T-helper 17 cell (primary cell): ENCODE data around the gene CACNA1C. TPM values are rescaled to one million over a fixed set of nuclear protein-coding genes. Genes with fewer than 3 reads are reported as not detected.
A peak's percentile ranks its signal among the peaks of the same experiment; 100 is the strongest.

Experiments
- ATAC-seq: fragments of 150-1000 bp; cut with Tn5 transposase; 2 replicates; pipeline ENCODE4 v1.10.0; 2021; ENCODE audit warnings: mild to moderate bottlenecking, moderate library complexity
- DNase-seq, 3 donors: peaks; one replicate each; pipeline versions ENCODE4 v3.0.0 to v3.0.0-alpha.2; 2020 to 2021
- H3K9me3 ChIP-seq: one replicate; pipeline ENCODE4 v1.7.0; 2013; ENCODE audit warnings: low read length, mild to moderate bottlenecking; ENCODE audit not compliant: control insufficient read depth, poor library complexity, severe bottlenecking
- H3K27ac Mint-ChIP-seq: one replicate; pipeline ENCODE4 v1.8.0; 2022; ENCODE audit warnings: mild to moderate bottlenecking, moderate library complexity, mixed read lengths
- H3K27me3 Mint-ChIP-seq: one replicate; pipeline ENCODE4 v1.8.0; 2022; ENCODE audit warnings: mixed read lengths
- H3K36me3 Mint-ChIP-seq: one replicate; pipeline ENCODE4 v1.8.0; 2022; ENCODE audit warnings: low read depth, mixed read lengths
- H3K4me1 Mint-ChIP-seq: one replicate; pipeline ENCODE4 v1.8.0; 2022; ENCODE audit warnings: mild to moderate bottlenecking, mixed read lengths
- H3K4me3 Mint-ChIP-seq: one replicate; pipeline ENCODE4 v1.8.0; 2022; ENCODE audit warnings: mild to moderate bottlenecking, moderate library complexity, mixed read lengths
- total RNA-seq, 4 donors: library from RNA in 2 of 4; stranded (reverse) in 2 of 4; gene quantifications; one replicate each; pipeline ENCODE4 v1.2.3 and lab custom pipeline; 2022 to 2026

CACNA1C gene
- total RNA-seq, 2 donors from 2014 or later: 0.02 to 0.18 TPM

DNA sequence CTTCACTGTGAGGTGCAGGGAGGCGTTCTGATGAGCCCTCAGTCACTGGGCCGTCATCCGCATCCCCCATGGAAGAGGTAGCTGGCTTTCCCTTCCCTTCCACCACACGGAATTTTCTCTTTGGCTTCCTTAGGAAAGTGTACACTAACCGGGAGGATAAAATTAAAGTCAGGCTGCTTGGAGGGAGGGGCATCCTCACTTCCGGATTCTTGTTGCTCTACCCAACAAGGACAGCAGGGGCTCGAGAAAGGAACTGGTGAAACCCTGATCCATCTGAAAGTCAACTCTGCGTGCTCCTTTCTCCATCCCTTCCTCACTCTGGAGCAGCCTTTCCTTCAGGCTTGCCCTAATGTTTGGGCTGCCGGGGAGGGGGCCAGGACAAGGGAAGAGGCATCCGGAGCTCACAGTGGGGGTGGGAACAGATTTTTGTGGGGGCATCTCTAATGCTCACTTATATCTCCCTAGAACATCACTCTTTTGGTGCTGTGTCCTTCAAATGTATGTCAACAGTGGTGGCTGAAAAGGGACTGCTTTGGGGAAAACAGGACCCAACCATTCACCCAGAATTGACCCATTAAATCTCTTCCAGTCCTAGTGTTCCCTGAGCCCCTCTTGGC, 640.6 kb downstream of the CACNA1C start:
- DNase-seq: no peak
- Mint-ChIP-seq H3K4me3 (peak overlapping the region; percentile 43), H3K4me1 (peaks cover 29% of the 10 kb centered on the region), H3K36me3 (peaks cover 5% of the 10 kb centered on the region), H3K27ac (peak overlapping the region; percentile 69), H3K27me3 (peaks cover 35% of the 10 kb centered on the region)
- H3K9me3 ChIP-seq: no peaks in the 10 kb centered on the region
- no peak for ATAC-seq

DNA sequence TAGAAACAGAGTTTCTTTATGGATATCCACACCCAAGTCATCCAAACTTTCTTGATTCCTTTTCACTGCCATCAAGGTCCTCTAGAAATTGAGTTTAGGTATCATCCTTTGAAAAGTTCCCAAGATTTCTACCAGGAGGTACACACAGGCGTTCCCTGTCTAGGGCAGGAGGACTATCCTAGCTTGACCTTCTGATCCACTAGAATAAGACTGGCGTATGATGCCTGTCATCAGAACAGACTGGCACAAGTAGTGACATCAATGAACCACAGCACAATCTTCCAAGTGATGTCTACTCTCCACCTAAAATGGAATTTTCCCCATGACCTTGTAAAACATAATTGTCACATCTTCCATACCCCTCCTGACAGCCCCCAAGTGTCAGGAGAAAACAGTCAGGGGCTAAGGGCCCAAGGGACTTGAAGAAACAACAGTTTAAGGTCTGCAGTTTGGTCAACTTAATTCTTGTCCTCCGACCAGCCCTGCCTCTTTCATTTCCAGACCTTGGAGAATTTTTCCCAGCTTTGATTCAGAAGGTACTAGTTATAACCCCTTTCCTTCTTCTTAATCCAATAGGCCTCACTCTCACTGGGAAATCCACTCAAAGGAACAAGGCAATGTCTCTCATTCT, 641.3 kb downstream of the CACNA1C start:
- ATAC-seq (no peak), DNase-seq (no peak)
- no peaks in the 10 kb centered on the region for H3K9me3 ChIP-seq
- Mint-ChIP-seq H3K4me3 (peak overlapping the region; percentile 22), H3K27me3 (peaks cover 43% of the 10 kb centered on the region), H3K4me1 (peaks cover 29% of the 10 kb centered on the region), H3K36me3 (peaks cover 5% of the 10 kb centered on the region), H3K27ac (peak overlapping the region; percentile 69)

DNA sequence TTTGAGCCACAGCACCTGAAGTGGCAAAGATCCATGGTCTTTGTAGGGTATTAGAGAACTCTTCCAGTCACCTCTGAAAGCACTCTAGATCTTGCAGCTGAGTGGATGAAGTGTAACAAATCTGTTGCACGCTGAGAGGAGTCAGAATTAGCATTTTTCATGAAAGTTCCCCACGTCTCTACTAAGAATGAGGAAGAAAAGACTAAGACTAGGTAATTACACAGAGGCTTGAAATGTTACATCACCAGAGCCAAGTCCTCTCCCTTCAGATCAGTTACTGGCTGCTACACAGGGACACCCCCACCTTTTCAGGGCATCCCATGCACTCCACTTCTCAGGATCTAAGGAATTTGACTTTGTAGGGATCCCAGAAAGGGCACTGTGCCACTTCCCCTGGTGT, 643.3 kb downstream of the CACNA1C start:
- ATAC-seq (no peak), DNase-seq (no peak)
- Mint-ChIP-seq H3K27ac (no peak overlapping the region), H3K4me1 (peaks cover 15% of the 10 kb centered on the region), H3K27me3 (peaks cover 59% of the 10 kb centered on the region), H3K36me3 (peaks cover 3% of the 10 kb centered on the region), H3K4me3 (no peak overlapping the region)
- no peaks in the 10 kb centered on the region for H3K9me3 ChIP-seq

DNA sequence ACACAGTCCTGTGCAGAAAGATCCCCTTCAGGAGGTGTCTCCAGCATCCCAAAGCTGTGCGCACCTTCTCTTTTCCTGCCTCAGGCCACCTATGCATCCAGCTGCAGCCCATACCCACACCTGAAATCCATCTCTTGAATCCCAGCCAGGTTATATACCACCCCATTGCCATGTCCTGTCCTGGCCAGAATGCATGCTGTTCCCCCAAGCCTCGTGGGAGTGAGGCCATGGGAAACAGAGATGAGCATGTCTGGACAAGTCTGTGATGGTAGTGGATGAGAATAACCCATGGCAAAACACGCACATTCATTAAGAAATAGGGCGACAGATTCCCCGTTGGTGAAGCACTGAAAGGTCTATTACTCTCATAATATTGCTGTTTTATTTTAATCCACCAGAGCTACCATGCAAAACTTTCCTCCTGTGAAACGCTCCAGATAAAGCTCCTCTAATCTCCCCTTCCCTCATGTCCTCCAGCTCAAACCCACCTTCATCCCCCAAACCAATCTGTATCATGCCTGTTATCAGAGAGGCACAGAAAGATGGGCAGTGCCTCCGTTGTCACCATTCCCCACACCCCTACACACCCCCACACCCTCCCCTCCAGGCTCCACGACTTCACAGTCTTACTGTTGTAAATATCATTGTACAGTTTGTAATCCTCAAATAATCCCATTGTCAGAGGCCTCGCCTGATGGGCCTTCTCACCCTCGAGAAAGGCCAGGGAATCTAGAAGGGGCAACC, 644.4 kb downstream of the CACNA1C start:
- Mint-ChIP-seq H3K4me3 (no peak overlapping the region), H3K27ac (peak overlapping the region; percentile 51), H3K36me3 (no peaks in the 10 kb centered on the region), H3K27me3 (peaks cover 67% of the 10 kb centered on the region), H3K4me1 (peaks cover 10% of the 10 kb centered on the region)
- DNase-seq (no peak), ATAC-seq (no peak)
- H3K9me3 ChIP-seq: no peaks in the 10 kb centered on the region

DNA sequence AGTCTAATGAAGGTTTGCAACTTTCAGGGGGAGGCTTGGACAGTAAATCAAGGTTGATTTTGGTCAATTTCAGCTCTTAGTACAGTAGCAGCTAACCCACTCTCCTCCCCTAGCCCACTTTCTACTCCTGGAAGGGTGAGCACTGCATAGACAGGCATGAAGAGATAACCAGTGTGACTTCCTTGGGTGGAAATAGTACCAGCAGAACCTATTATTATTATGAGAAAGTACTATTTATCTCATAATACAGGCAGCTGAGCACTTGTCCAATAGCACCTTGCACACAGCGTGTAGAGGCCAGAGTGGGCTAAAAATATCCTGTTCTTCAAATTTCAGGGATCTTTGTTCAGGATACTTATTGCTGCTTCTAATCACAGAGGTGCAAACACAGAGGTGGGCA, 645.8 kb downstream of the CACNA1C start:
- H3K9me3 ChIP-seq: no peaks in the 10 kb centered on the region
- Mint-ChIP-seq H3K27ac (no peak overlapping the region), H3K4me3 (no peak overlapping the region), H3K4me1 (peaks cover 3% of the 10 kb centered on the region), H3K27me3 (peaks cover 77% of the 10 kb centered on the region), H3K36me3 (no peaks in the 10 kb centered on the region)
- ATAC-seq (no peak), DNase-seq (no peak)

DNA sequence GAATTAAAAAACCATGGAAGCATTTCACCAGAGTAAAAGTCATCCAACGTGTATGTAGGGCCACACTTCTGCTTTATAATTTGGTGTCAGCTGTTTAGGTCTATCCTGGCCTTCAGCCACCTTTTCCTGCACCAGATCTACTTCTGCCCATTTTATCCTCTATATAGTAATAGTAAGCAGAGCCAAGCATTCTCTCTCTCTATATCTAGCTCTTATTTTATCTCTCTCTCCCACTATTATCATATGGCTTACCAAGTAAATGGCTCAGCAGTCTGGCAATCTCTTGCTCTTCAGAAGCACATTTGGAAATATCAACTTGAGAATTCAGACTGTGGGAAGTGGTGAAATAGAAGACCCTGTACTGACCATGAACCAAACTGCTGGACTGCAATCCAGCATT, 657.9 kb downstream of the CACNA1C start:
- H3K4me3 Mint-ChIP-seq: no peak overlapping the region
- no peaks in the 10 kb centered on the region for H3K9me3 ChIP-seq
- no peaks in the 10 kb centered on the region for H3K4me1 Mint-ChIP-seq
- no peak for DNase-seq
- no peak for ATAC-seq
- H3K27ac Mint-ChIP-seq: no peak overlapping the region
- H3K36me3 Mint-ChIP-seq: peaks cover under 1% of the 10 kb centered on the region
- H3K27me3 Mint-ChIP-seq: peaks cover 20% of the 10 kb centered on the region

DNA sequence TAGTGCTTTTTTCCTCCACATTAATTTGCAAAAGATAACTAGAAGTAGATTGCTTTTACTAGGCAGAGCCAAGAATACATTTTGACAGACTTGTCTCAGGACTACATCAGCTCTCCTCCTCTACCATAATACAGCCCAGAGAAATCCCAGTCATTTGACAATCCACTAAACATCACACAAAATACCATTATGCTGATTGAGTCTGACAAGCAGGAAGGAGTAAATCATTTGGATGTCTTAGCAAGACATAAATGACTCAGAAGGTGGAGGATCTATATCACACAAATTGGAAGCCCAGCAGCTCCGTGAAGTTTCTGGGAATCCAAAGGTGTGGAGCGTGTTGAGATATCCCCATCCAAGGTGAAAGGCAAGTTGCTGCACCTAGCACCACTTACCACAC, 666.6 kb downstream of the CACNA1C start:
- H3K9me3 ChIP-seq: no peaks in the 10 kb centered on the region
- DNase-seq: no peak
- Mint-ChIP-seq H3K4me1 (no peaks in the 10 kb centered on the region), H3K4me3 (no peak overlapping the region), H3K36me3 (peaks cover 4% of the 10 kb centered on the region), H3K27me3 (peaks cover 38% of the 10 kb centered on the region), H3K27ac (no peak overlapping the region)
- ATAC-seq: no peak

DNA sequence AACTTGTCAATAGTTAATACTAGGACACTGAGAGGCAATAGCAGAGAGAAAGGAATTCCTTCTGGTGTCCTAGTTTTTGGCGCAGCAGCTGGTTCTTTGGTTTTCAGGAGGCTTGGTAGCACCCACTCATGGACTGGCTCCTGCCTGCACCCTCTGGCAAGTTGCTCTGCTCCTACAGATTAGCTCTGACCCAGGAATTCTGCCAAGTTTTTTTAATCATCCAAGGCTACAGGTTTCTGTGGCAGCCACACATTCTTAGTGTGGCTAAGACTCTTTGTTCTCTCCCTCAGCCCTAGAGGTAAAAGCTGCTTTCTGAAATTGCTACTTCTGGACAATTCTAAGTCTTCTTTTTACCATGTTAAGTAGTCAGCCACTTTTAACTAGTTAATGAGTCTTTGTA, 670.0 kb downstream of the CACNA1C start:
- H3K27me3 Mint-ChIP-seq: peaks cover 35% of the 10 kb centered on the region

DNA sequence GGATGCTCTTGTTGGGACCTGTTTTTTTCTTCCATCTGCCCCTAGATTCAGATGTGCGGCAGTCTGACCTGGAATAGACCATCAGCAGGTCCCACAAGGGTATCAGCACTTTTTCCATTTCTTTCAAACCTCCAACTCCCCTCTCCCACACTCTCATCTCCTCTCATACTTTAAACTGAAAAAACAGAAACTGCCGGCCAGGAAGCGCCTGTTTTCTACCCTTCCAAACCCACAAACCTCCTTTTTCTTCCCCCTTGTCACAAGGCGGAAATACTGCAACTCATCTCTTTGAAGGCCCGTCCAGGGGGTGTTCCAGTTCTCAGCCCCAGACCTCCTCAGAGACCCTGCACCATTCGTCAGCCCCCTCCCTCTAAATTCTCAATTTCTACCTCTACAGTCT, 679.5 kb downstream of the CACNA1C start:
- ATAC-seq: no peak
- Mint-ChIP-seq H3K27ac (peak overlapping the region; percentile 6), H3K27me3 (peaks cover 89% of the 10 kb centered on the region)

More for the DNA sequence above, 670.0 kb downstream of the CACNA1C start:
- Mint-ChIP-seq H3K4me3 (no peak overlapping the region), H3K27ac (no peak overlapping the region), H3K36me3 (no peaks in the 10 kb centered on the region), H3K4me1 (no peaks in the 10 kb centered on the region)
- ATAC-seq (no peak), DNase-seq (no peak)
- no peaks in the 10 kb centered on the region for H3K9me3 ChIP-seq

DNA sequence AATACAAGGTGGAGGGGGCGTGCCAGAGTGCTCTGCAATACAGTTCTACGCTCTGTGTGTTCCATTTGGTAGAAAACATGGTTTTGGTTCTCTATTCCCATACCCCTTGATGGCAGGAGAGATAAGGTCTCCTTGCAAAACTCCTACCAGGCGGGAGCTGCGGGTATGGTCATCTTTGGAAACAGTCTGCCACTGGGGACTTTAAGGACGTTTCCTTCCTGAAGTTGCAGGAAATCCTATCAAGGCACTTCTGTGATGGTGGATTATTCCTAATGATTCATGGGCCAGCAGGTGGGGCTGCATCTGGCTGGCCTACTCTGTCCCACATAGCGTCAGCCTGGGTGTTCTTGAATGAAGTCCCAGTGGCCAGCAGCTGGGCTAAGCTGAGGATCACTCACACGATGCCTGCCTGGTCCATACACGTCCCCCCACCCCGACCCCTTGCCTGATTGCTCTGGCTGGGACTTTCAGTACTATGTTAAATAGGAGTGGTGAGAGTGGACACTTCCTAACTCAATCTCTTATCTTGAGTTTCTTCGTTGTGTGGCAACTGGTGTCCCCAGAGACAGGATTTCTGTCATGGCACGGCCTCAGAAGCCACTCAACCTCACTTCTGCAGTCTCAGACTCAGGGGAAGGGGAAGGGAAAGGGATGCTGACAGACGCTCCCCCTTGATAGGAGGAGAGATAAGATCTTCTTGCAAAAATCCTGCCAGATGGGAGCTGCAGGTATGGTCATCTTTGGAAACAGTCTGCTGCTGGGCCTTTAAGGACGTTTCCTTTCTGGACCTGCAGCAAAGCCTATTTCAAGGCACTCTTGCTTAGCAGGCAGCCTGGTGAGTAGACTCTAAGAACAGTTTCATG, 680.9 kb downstream of the CACNA1C start:
- peaks cover 2% of the 10 kb centered on the region for H3K36me3 Mint-ChIP-seq
- no peak overlapping the region for H3K4me3 Mint-ChIP-seq
- H3K4me1 Mint-ChIP-seq: peaks cover 8% of the 10 kb centered on the region
- H3K27me3 Mint-ChIP-seq: peaks cover 82% of the 10 kb centered on the region
- no peaks in the 10 kb centered on the region for H3K9me3 ChIP-seq
- ATAC-seq (no peak), DNase-seq (no peak)
- no peak overlapping the region for H3K27ac Mint-ChIP-seq

More for the DNA sequence above, 679.5 kb downstream of the CACNA1C start:
- no peak for DNase-seq
- H3K4me3 Mint-ChIP-seq: no peak overlapping the region
- peaks cover 8% of the 10 kb centered on the region for H3K4me1 Mint-ChIP-seq
- no peaks in the 10 kb centered on the region for H3K9me3 ChIP-seq
- H3K36me3 Mint-ChIP-seq: peaks cover 2% of the 10 kb centered on the region

DNA sequence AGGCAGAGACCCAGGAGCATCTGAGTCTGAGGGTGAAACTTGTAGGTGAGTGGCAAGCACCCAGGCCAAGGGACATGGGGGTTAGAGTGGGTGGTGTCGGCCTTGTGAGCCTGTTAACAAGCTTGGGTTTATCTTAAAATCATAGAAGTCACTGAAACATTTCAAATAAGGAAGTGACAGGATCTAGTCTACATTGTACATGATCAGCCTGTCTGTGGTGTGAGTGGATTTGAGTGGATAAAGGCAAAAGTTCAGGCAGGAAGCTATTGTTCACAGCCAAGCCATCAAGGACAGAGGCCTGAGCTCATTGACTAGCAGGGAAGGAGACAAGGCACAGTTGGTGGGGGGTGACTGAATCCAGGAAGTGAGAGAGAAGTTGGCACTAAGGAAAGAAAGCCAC, 682.6 kb downstream of the CACNA1C start:
- Mint-ChIP-seq H3K4me3 (no peak overlapping the region), H3K27ac (no peak overlapping the region), H3K36me3 (peaks cover 4% of the 10 kb centered on the region), H3K27me3 (peaks cover 71% of the 10 kb centered on the region), H3K4me1 (peaks cover 11% of the 10 kb centered on the region)
- DNase-seq (no peak), ATAC-seq (no peak)
- no peaks in the 10 kb centered on the region for H3K9me3 ChIP-seq

DNA sequence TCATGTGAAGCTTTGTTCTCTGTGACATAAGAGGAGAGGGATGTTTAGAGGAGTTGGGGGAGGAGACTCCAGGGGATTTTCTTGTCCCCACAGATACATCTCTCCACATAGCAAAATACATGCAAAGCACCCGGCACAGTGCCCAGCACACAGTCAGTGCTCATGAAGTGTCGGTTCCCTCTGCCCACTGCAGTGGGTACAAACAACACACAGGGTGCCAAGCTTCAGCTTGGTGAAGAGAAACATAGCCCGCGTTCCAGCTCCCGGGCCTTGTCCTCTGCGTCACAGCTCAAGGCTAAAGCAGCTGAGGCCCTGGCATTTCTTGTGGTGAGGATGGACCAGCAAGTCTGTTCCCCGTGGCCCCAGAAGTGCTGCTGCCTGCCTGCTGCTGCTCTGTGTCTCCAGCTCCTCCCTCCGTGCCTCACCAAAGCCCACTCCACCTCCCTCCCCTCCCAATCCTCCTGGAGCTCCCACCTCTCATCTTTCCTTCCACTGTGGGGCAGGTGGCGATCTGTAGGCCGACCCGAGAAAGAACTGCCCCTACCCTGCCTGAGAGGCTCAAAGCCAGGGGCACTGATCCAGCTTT, 685.0 kb downstream of the CACNA1C start:
- no peak overlapping the region for H3K4me3 Mint-ChIP-seq
- peaks cover 2% of the 10 kb centered on the region for H3K36me3 Mint-ChIP-seq
- peaks cover 61% of the 10 kb centered on the region for H3K27me3 Mint-ChIP-seq
- peaks cover 5% of the 10 kb centered on the region for H3K4me1 Mint-ChIP-seq
- ATAC-seq (no peak), DNase-seq (no peak)
- no peak overlapping the region for H3K27ac Mint-ChIP-seq
- no peaks in the 10 kb centered on the region for H3K9me3 ChIP-seq

DNA sequence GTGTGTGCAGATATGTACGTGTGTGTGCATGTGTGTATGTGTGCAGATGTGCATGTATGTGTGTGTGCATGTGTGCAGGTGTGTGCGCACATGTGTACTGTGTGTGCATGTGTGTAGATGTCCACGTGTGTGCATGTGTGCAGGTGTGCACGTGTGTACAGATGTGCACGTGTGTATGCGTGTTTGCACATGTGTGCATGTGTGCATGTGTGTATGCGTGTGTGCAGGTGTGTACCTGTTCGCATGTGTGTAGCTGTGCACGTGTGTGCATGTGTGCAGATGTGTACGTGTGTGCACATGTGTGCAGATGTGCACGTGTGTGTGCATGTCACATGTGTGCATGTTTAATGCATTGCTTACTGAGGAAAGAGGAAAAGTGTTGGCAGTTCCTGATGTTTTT, 686.3 kb downstream of the CACNA1C start:
- no peak overlapping the region for H3K27ac Mint-ChIP-seq
- H3K4me3 Mint-ChIP-seq: no peak overlapping the region
- peaks cover 2% of the 10 kb centered on the region for H3K36me3 Mint-ChIP-seq
- no peak for ATAC-seq
- no peaks in the 10 kb centered on the region for H3K9me3 ChIP-seq
- DNase-seq: no peak
- peaks cover 3% of the 10 kb centered on the region for H3K4me1 Mint-ChIP-seq
- H3K27me3 Mint-ChIP-seq: peaks cover 57% of the 10 kb centered on the region
